Skin epidermis (tissue), 12 donors: ENCODE results near the gene NUDT14.

Source experiments
- H3K27ac ChIP-seq, 21 experiments: fragments of 200-600 bp; sonication (generic) in 11 of 21; one replicate each; pipeline ENCODE4 v1.5.0; 2020; ENCODE audit warnings: mild to moderate bottlenecking in 3 of 21, inconsistent platforms in 2 of 21, moderate library complexity in 2 of 21
- H3K4me3 ChIP-seq, 7 experiments: fragments of 200-600 bp; sonication (generic) in 2 of 7; one replicate each; pipeline ENCODE4 v1.5.0; 2020; ENCODE audit warnings: inconsistent platforms in 2 of 7, mild to moderate bottlenecking in 2 of 7, moderate library complexity in 1 of 7

Gene NUDT14

DNA sequence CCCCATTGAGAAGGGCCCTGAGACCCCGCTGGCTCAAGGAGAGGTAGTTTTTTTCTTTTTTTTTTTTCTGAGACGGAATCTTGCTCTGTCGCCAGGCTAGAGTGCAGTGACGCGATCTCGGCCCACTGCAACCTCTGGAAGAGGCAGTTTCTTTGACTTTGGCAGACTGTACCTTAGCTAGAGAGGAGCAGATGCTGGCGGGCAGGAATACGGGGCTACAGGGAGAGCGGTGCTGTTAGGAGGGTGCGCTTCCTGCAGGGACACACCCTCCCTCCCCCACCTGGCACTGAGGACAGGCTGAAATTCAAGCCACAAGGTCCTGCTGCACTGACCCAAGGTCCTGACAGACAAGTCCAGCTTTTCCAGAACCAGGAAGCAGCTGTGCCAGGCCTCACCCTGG, 32.2 kb upstream of the NUDT14 start:
- Histone ChIP-seq H3K27ac (no peak overlapping the region), H3K4me3 (no peak overlapping the region)

DNA sequence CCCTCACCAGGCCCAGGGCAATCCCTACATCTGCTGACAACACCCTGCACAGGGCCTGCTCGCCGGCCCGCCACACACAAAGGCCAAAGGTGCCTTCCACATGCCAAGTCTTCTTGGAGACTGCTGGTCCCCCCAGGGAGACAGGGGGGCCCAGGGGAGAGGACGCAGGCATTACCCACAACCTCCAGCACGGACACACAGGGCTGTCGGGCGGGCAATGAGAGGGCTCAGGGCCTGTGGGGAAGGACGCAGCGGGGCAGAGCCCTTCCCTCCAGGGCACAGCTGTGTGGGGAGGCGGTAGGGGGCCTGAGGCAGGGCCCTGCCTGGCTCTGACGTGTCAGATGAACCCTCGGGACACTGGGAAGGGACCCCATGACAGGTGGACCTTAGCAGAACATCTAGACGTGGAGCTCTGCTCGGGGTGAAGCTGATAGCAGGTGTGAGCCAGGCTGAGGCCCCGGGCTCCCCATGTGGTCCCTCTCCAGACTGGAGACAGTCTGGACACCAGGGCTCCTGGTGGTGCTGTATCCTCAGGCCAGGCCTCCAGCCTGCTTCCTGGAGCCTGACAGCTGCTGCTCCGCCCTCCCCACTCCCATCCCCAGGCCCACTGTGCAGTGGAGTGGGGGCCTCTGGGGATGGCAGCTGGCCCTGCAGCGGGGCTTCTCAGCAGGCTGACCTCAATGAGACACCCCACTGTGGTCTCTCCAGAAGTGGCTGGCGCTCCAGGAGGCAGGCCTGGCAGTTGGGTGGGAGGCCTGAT, 31.6 kb upstream of the NUDT14 start:
- Histone ChIP-seq H3K27ac (no peak overlapping the region), H3K4me3 (no peak overlapping the region)

DNA sequence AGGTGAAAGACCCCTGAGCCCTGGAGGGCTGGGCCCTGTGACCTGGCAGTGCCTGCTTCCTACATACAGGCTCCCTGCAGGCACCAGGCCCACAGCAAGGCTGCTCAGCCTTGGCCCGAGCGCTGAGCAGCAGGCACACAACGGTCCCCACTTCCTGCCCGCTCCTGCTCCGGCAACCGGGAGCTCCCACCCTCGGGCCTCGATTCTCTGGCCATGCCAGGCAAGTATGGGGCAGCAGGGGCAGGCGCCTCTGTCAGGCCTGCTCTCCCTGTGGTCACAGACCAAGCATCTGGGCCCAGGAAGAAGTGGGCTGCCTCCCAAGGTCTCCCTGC, 30.6 kb upstream of the NUDT14 start:
- no peak overlapping the region for H3K4me3 ChIP-seq
- H3K27ac ChIP-seq: no peak overlapping the region

DNA sequence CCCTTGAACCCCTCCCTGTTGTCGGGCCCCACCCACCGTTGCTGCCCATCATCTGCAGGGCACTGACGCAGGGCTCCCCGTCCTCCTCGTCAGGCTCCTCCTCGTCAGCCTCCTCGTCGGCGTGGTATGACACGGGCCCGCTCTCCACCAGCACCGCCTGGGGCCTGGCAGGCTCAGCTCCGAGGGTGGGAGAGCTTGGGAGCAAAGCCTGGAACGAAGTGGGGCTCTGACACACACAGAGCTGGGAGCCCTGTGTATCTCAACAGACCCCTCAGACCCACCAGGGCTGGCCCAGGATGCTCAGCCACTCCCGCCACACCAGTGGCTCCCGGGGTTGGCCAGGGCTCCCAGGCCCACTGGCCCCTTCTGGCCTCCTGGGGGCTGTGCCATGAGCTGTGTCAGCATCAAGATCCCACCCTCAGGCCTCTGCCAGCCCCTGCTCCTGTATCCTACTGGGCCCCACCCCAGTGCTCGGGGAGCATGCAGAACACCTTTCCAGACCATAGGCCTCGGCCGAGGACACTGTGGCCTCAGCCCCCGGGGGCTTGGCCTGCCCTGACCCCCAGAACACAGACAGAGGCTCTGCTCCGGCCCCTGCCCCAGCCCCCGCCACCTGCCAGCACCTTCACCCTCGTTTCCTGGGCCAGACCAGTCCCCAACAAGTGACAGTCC, 30.1 kb upstream of the NUDT14 start:
- H3K27ac ChIP-seq: no peak overlapping the region
- no peak overlapping the region for H3K4me3 ChIP-seq

DNA sequence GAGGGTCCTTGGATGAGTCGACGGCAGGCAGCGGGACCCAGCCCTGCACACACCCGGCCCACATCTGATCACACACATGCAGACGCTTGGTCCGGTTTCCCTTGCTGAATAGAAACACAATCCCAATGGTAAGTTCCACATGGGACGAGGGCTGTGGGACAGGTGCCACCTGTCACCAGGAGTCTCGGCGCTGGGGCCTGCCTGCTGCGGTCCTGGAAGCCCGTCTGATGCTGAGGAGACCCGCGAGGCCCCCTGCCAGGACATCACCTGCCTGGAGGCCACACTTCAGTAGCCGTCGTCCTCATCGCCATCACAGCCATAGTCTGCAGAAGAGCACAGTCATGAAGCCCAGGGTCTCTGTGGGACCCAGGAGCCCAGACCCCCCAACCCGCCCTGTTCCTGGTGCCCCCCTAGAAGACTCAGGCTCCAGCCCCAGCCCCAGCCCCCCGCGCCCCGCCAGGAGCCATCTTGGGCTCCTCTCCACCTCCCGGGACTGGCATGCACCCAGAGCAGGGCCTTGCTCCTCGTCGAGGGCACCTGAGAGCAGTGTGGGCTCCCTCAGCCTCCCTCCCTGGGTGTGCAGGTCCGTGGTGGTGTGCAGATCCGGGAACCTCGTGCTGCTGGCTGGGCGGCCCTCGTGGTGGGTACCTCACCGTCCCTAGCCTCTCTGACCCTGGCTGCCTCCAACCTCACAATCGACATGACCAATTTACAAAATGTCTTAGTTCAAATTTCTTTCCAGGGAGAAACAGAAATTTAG, 29.3 kb upstream of the NUDT14 start:
- no peak overlapping the region for H3K27ac ChIP-seq
- H3K4me3 ChIP-seq: no peak overlapping the region

DNA sequence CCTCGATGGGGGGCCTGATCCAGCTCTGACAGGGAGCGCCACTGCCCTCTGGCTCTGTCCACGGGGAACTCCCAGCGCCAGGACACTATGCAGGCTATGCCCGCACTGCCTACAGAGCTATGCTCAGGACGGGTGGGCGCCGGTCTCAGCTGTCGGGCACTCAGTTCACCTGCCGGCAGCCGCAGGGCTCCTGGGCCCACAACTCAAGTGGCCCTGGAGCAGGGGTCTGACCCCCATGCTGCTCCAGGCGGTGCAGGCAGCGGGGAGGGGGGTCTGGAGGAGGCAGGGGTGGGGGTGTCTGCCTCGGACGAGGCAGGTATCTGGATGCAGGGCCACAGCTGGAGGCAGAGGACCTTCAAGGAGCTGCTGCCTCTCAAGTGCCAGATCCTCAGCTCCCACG, 28.5 kb upstream of the NUDT14 start:
- no peak overlapping the region for H3K27ac ChIP-seq
- H3K4me3 ChIP-seq: no peak overlapping the region

DNA sequence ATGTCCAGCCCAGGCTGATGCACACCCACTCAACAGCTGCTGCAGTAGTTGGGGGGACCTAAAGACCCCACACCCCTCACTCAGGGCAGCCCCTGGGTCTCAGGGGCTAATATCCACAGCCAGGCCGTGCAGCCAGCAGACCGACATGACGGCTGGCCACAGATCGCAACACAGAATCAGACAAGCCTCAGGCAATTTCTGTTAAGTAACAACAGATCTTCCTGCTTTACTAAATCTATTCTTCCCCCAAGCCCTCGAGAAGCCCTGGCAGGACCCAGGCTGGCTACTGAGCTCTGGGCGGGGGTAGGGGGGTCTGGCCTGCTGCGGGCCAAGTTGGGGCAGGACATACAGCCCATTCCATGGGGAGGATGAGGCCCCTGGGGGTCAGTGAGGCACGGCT, 28.0 kb upstream of the NUDT14 start:
- Histone ChIP-seq H3K27ac (no peak overlapping the region), H3K4me3 (no peak overlapping the region)

DNA sequence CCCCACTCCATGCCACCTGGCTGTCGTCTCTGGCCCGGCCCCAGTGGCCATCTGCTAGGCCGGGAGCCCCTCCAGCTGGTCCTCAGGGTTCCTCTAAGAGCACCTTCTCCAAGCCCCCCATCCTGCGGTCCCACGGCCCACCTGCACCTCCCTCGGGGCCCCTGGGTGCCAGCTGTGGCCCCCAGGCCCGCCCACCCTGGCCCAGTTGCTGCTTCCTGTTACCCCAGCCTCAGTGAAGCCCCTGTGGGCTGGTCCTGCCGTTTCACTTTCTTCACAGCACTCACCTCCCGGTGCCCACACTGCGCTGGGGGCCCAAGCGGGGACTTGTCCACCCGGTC, 27.6 kb upstream of the NUDT14 start:
- H3K27ac ChIP-seq: no peak overlapping the region

DNA sequence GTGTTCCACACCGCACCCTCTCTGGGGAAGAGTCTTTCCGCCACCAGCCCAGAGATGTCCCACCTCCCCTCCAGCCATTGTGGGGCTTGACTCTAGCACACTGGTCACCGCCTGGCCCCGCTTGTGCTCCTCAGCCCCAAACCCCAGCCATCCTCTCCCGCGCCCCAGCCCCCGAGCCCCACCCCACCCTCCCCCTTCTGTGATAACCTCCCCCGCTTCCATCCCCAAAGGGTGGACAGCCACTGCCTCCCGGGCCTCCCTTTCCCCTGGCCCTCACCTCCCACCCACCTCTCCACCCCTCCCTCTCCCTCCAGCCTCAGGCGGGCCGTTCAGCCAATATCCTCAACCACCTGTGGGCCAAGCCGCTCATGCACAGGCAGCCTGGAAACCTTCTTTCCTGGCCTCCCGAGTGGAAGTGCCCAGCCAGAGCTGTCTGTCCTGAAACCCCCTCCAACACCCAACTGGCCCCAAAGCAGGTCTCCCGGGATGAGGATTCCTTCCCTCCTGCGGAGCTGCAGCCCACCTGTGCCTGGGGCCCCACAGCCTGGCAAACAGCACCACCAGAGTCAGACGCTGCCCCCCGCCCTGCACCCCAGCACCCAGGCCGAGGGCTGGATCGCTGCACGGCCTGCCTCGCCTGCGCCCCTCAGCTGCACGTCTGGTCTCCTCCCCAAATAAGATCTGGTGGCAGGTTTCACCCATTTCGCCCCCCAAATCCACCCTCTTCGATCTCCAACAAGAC, 27.1 kb upstream of the NUDT14 start:
- H3K4me3 ChIP-seq: no peak overlapping the region
- H3K27ac ChIP-seq: no peak overlapping the region

More for the DNA sequence above, 27.6 kb upstream of the NUDT14 start:
- H3K4me3 ChIP-seq: no peak overlapping the region

DNA sequence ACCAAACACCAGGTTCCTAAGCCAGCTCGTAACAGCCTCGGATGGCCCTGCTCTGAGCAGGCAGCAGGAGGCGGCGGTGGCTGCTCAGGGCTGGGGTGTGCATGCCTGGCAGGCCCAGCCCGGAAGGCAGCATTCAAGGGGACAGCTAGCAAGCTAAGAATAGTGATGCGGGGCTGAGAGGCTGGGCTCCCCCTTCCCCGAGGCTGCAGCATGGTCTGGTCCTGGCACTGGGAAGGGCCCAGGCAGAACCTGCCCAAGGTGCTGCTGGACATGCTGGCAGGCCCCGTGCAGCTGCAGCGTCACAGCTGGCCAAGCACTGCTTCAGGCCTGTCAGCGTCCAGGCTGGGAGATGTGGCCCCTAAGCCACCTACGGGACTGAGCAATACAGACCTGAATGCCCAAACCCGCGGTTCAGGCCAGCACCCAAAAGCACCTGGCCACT, 26.4 kb upstream of the NUDT14 start:
- H3K27ac ChIP-seq: no peak overlapping the region
- H3K4me3 ChIP-seq: no peak overlapping the region

DNA sequence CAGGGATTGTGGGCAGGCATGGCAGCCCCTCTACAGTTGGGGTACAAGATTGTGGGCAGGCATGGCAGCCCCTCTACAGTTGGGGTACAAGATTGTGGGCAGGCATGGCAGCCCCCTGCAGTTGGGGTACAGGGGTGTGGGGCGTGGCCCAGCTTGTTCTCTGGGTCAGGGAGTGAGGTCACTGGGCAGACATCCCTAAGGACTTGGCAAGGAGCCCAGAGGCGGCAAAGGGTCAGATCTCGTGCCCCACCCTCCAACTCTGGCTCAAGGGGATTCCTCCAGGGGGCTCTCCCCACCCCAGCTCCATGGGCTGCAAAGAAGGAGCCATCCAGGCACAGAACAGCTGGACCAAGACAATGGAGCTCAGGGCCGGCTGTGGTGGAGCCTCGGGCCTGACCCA, 25.8 kb upstream of the NUDT14 start:
- H3K4me3 ChIP-seq: no peak overlapping the region

DNA sequence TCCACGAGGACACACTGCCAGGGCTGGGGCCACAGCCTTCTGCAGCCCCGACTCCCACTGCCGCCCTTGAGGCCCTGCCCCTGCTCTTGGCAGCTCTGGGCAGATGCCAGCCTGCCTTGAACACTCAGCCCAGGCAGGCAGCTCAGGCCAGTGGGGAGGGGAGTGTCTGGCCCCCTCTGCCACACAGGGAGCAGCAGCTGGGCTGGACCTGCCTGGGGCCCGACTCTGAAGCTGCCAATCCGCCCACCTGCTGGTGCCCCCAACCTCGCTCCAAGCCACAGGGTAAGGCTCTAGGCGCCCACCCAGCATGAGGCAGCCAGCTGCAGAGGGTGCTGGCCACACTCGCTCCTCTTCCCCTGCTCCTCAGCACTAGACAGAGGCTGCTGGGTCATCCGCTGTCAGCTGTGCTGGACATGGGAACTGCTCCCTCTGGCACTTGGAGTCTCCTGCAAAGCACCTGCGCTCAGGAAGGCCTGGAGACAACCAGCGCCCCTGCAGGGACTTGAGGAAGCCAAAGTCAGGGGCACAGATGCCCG, 24.6 kb upstream of the NUDT14 start:
- Histone ChIP-seq H3K4me3 (no peak overlapping the region), H3K27ac (peak overlapping the region in 2 of 21 experiments; percentile 17 to 26)

More for the DNA sequence above, 25.8 kb upstream of the NUDT14 start:
- H3K27ac ChIP-seq: no peak overlapping the region

DNA sequence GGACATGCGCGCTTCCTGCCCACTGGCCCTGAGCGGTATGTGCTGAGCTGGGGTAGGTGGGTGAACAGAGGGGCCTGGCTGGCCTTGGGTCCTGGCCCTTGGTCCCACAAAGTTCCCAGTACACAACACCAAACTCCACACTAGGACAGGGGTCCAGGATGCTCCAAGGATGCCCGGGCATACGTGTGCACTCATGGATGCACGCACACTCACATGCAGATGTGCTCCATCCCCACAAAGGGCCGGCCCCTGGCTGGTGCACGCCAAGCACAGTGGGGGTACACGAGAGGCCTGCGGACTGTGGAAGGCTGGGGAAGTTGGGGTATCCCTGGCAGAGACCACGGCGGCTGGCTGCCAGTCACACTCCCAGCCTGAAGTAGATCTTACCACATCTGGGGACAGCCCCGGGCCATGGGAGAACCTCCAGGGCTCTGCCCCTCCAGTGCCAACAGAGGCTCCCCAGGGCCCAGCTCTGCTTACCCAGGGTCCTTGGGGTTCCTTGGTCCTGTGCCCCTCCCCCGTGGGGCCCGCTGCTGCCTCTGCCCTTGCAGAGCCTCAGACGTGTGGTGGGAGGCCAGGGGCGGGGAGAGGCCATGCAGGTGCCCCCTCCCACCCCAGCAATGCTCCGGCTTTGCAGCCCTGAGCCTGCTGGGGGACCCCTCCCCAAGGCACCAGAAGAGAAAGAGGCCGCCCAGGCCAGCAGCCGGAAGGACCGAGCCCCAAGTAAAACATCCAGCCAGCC, 24.0 kb upstream of the NUDT14 start:
- H3K27ac ChIP-seq: peak overlapping the region in 2 of 21 experiments; percentile 17 to 26
- no peak overlapping the region for H3K4me3 ChIP-seq

DNA sequence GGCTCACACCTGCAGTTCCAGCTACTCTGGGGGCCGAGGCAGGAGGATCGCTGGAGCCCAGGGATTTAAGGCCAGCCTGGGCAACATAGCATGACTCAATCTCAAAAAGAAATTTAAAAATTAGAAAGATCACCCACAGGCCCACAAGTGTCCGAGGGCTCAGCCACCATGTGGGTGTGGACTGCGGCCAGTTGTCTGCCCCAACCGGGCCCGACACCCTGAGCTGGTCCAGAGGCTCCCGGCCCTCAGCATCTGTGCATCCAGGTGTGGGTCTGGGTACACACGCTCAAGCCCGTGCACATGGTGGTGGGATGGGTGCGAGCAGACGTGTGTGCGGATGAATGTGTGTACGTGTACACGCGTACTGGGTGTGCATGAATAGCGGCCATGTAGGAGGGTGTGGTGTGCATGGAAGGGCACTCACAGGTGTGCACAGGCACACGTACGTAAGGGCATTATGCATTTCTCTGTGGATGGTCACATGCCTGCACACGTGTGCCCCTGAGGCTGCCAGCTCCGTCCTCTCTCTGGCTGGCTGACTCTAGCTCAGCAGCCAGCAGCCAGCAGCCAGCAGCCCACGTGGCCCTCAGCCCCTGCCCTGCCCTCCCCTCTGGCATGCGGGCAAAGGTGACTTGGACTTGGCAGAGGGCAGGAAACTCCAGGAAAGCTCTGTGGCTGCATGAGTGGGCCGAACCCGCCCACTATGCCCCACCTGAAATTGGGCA, 23.3 kb upstream of the NUDT14 start:
- H3K4me3 ChIP-seq: no peak overlapping the region
- no peak overlapping the region for H3K27ac ChIP-seq

DNA sequence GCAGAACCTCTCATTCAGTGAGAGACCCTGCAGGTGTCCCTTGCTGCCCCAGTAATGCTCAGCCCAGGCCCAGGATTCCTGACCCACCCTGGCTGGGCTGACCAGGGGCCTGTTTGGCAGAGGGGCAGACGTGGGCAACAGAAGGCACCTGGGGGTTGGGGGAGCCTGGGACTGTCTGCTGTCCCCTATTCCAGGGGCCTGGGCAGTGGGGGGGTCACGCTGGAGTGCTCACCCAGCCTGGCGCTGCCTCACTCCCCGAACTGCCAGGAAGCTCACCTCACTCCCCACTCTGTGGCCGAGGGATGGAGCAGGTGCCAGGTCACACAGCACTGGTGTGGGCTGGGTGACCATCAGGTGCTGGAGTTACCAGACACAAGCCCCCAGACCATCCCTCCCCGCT, 22.6 kb upstream of the NUDT14 start:
- no peak overlapping the region for H3K27ac ChIP-seq
- no peak overlapping the region for H3K4me3 ChIP-seq

DNA sequence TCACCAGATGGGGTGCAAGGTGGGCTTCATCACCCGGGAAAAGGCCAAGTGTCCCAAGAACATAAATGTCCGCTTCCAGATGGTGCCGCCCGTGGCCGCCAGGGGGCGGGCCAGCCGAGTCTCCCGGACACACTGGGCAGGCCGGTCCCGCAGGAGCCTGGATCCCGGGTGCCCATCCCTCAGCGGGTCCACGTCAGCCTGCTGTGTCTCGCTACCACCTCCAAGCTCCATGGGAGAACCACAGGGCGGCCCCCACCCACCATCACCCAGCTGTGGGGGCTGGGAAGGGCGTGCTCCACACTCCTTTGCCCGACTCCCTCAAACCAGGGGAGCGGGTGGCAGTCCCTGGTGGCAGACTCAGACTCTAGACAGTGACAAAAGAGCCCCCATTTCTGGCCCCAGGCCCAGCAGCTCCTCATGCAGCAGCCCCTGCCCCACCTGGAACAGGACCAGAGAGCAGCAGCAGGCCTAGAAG, 22.0 kb upstream of the NUDT14 start:
- H3K27ac ChIP-seq: no peak overlapping the region

DNA sequence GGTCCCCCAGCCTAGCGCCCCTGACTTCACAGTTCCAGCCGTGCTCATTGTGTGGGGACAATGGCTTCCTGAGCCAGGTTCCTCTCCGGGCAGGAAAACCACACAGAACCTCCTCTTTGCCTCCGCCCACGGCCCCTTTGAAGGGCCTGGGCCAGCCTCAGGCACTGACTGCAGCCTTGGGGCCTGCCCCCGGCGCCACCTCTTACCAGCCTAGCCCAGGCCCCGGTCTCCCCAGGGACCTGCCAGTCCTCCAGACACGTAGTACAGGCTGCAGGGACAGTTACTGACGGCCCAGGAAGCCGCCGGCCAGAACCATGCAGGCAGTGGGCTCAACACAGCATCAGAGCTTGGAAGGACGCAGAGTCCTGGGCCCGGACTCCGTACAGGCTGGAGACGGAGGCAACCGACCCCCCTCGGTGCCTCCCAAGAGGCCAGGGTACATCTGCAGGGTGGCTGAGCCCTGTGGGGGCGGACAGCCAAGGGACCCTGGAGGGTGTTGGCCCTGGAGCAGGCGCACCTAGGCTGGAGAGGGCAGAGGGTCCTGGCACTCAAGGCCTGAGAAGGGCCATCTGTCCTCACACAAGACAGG, 20.9 kb upstream of the NUDT14 start:
- Histone ChIP-seq H3K27ac (peak overlapping the region in 8 of 21 experiments; percentile 3 to 70 (median 46)), H3K4me3 (no peak overlapping the region)

More for the DNA sequence above, 22.0 kb upstream of the NUDT14 start:
- H3K4me3 ChIP-seq: no peak overlapping the region
